LNCAP (cell line): Measurements from ENCODE around the gene NEURL4.
A peak's percentile ranks its signal among the peaks of the same experiment; 100 is the strongest.

Experiments
- CTCF ChIP-seq: fragments of 450-650 bp; IDR thresholded peaks from 2 replicates; pipeline ENCODE4 v1.5.1; 2017; ENCODE audit warnings: mild to moderate bottlenecking

NEURL4 gene

GRCh38 chr17:7352910-7353635 lies 23.9 kb upstream of the NEURL4 start:
- TF ChIP-seq CTCF, result no peak

GRCh38 chr17:7352503-7352889 lies 23.4 kb upstream of the NEURL4 start:
- peak; percentile 27; the same call in 1 of the 2 replicates for TF ChIP-seq CTCF

- no peak for TF ChIP-seq CTCF
These were observed 22.7 kb upstream of the NEURL4 start, which contains the start of gene KCTD11 for GRCh38 chr17:7351665-7352502. Gene KCTD11, plus strand, starts transcription at chr17:7352162.

- TF ChIP-seq CTCF, result no peak
These were observed 19.5 kb upstream of the NEURL4 start for GRCh38 chr17:7348478-7349242.

GRCh38 chr17:7347630-7348477 lies 18.7 kb upstream of the NEURL4 start:
- TF ChIP-seq CTCF, result no peak

GRCh38 chr17:7346761-7347614 lies 17.9 kb upstream of the NEURL4 start:
- no peak for TF ChIP-seq CTCF
